HepG2 (cell line): ENCODE measurements around the gene MIF4GD. TPM values are rescaled to one million over a fixed set of nuclear protein-coding genes. Genes with fewer than 3 reads are reported as not detected.

Experiments used
- ATAD3A ChIP-seq: sonication (generic); formaldehyde crosslinking; IDR thresholded peaks from 2 replicates; pipeline ENCODE4 v1.4.0; 2020; ENCODE audit warnings: missing genetic modification reagents
- BCLAF1 ChIP-seq: fragments of 450-650 bp; IDR thresholded peaks from 2 replicates; pipeline ENCODE4 v1.6.1; 2017; ENCODE audit warnings: mild to moderate bottlenecking
- CCAR2 ChIP-seq: fragments of 200-400 bp; formaldehyde crosslinking; optimal IDR thresholded peaks from 2 replicates; pipeline ENCODE3; 2018; ENCODE audit warnings: low read depth, mild to moderate bottlenecking, low read length, moderate library complexity
- DRAP1 ChIP-seq: IDR thresholded peaks from 2 replicates; pipeline ENCODE4 v1.6.1; 2016; ENCODE audit warnings: missing genetic modification reagents, missing compliant biosample characterization
- ESRRA ChIP-seq: sonication (generic); formaldehyde crosslinking; IDR thresholded peaks from 2 replicates; pipeline ENCODE4 v1.5.1; 2020; ENCODE audit warnings: mild to moderate bottlenecking, low read depth, missing genetic modification reagents
- GABPA ChIP-seq, 2 experiments: IDR thresholded peaks; 2 replicates each; pipeline ENCODE4 v1.6.1; 2011 to 2016; ENCODE audit warnings: low read depth in 2 of 2, low read length in 1 of 2, missing biosample characterization in 1 of 2, missing genetic modification characterization in 1 of 2
- HDAC2 ChIP-seq: sonication (generic); formaldehyde crosslinking; IDR thresholded peaks from 2 replicates; pipeline ENCODE4 v1.4.0; 2020; ENCODE audit warnings: missing genetic modification reagents
- MXI1 ChIP-seq: IDR thresholded peaks from 3 replicates; pipeline ENCODE4 v1.6.1; 2012; ENCODE audit warnings: low read depth, low read length, inconsistent platforms, borderline replicate concordance
- NFKB2 ChIP-seq: sonication (generic); formaldehyde crosslinking; IDR thresholded peaks from 2 replicates; pipeline ENCODE4 v1.4.0; 2020; ENCODE audit warnings: missing genetic modification reagents, borderline replicate concordance
- NFRKB ChIP-seq: fragments of 450-650 bp; IDR thresholded peaks from 2 replicates; pipeline ENCODE4 v1.6.1; 2017
- RFX5 ChIP-seq: IDR thresholded peaks from 2 replicates; pipeline ENCODE4 v1.6.1; 2011; ENCODE audit warnings: low read depth, low read length, improper control_type of control experiment
- SIN3B ChIP-seq: fragments of 150-350 bp; IDR thresholded peaks from 2 replicates; pipeline ENCODE4 v1.6.1; 2014; ENCODE audit warnings: low read length
- SIX1 ChIP-seq: sonication (generic); formaldehyde crosslinking; IDR thresholded peaks from 2 replicates; pipeline ENCODE4 v1.4.0; 2020; ENCODE audit warnings: missing genetic modification reagents, borderline replicate concordance
- STAT6 ChIP-seq: sonication (generic); formaldehyde crosslinking; IDR thresholded peaks from 2 replicates; pipeline ENCODE4 v1.4.0; 2020; ENCODE audit warnings: missing genetic modification reagents, mild to moderate bottlenecking, borderline replicate concordance
- TFAP4 ChIP-seq: sonication (generic); IDR thresholded peaks from 2 replicates; pipeline ENCODE4 v1.6.1; 2016; ENCODE audit warnings: low read depth, borderline replicate concordance
- ZBTB25 ChIP-seq: IDR thresholded peaks from 2 replicates; pipeline ENCODE4 v1.6.1; 2018; ENCODE audit warnings: missing genetic modification reagents
- ZFP1 ChIP-seq: IDR thresholded peaks from 2 replicates; pipeline ENCODE4 v1.6.1; 2016
- ZNF343 ChIP-seq: sonication (generic); formaldehyde crosslinking; IDR thresholded peaks from 2 replicates; pipeline ENCODE4 v1.4.0; 2020; ENCODE audit warnings: mild to moderate bottlenecking, missing genetic modification reagents
- ZNF350 ChIP-seq: sonication (generic); formaldehyde crosslinking; IDR thresholded peaks from 2 replicates; pipeline ENCODE4 v1.4.0; 2020; ENCODE audit warnings: mild to moderate bottlenecking, low read depth, missing genetic modification reagents, borderline replicate concordance
- polyA plus RNA-seq, 8 experiments: library from polyadenylated mRNA; depleted of rRNA in 3 of 8; stranded (reverse) in 7 of 8; unstranded in 1 of 8; fragments of >200 nt; fragmentation: Illumina TruSeq in 4 of 8; extraction: Trizol in 4 of 8; gene quantifications; 2 replicates each; pipeline versions ENCODE4 v1.2.1 to v1.2.3, GENCODE V29; 2011 to 2016; ENCODE audit warnings: low read depth in 4 of 8, missing spikeins in 1 of 8, mixed read lengths in 1 of 8; ENCODE audit not compliant: insufficient read depth in 1 of 8
- total RNA-seq, 5 experiments: library from RNA; depleted of rRNA; stranded (reverse); fragments of >200 nt; fragmentation: Illumina TruSeq; extraction: Trizol; gene quantifications; 2 replicates each; pipeline ENCODE4 v1.2.3, GENCODE V29; 2016; ENCODE audit warnings: low read depth in 1 of 5

Gene MIF4GD
- total and polyA plus RNA-seq, 2 of the 13 experiments (the other 11 are each of a cell fraction or from before 2014, with no cell fraction given), result 14.0 to 28.0 TPM

GRCh38 chr17:75295201-75296158, 24.4 kb upstream of the MIF4GD start (continued):
- TF ChIP-seq GABPA (IDR thresholded peaks at IDR 0.05; ENCODE audit: low read depth, low read length) (no peak), GABPA (CRISPR knock-in tag; IDR thresholded peaks at IDR 0.05; ENCODE audit: low read depth) (peak; percentile 55), NFRKB (no peak), TFAP4 (peak; percentile 76; the same call in 1 of the 2 replicates), SIX1 (peak; percentile 61; the same call in 1 of the 2 replicates), ATAD3A (no peak), ZBTB25 (CRISPR knock-in tag) (peak; percentile 75; the same call in 1 of the 2 replicates), STAT6 (CRISPR knock-in tag) (peak; percentile 90), HDAC2 (CRISPR knock-in tag) (peak; percentile 97), BCLAF1 (no peak), SIN3B (0 out of 2 replicates have a peak, but pooled peaks have one; percentile 34), ZNF343 (CRISPR knock-in tag) (no peak), ESRRA (peak; percentile 73), RFX5 (no peak), ZNF350 (CRISPR knock-in tag) (peak; percentile 54; the same call in 1 of the 2 replicates), MXI1 (peak; percentile 45; the same call in 1 of the 3 replicates), CCAR2 (peak; percentile 78), DRAP1 (CRISPR knock-in tag) (peak; percentile 83), ZFP1 (CRISPR knock-in tag) (peak; percentile 57), NFKB2 (CRISPR knock-in tag) (no peak)
